Fibroblast of mammary gland (primary cell): Measurements from ENCODE around the gene FBXO45.
A peak's percentile ranks its signal among the peaks of the same experiment; 100 is the strongest.

ENCODE experiments used
- DNase-seq: peaks from one replicate; pipeline ENCODE4 v3.0.0-alpha.2; 2010; ENCODE audit warnings: low read depth
- H3K4me3 ChIP-seq: 2 replicates; pipeline ENCODE4 v1.5.1; 2011; ENCODE audit warnings: low read depth, mild to moderate bottlenecking, low read length, moderate library complexity; ENCODE audit not compliant: control insufficient read depth
- CTCF ChIP-seq: conservative IDR thresholded peaks from 2 replicates; pipeline ENCODE4 v1.5.1; 2011; ENCODE audit warnings: low read depth, low read length, inconsistent platforms; ENCODE audit not compliant: control insufficient read depth, insufficient read depth

The FBXO45 gene

GRCh38 chr3:196572389-196572788 lies 3.9 kb downstream of the FBXO45 start:
- DNase-seq, result no peak
- no peak overlapping the region for H3K4me3 ChIP-seq
- TF ChIP-seq CTCF, result no peak

GRCh38 chr3:196585044-196585757 lies 16.7 kb downstream of the FBXO45 start:
- no peak for TF ChIP-seq CTCF
- DNase-seq, result no peak
- no peak overlapping the region for H3K4me3 ChIP-seq

GRCh38 chr3:196590279-196590678 lies 21.8 kb downstream of the FBXO45 start:
- H3K4me3 ChIP-seq, result no peak overlapping the region
- TF ChIP-seq CTCF, result no peak
- no peak for DNase-seq

GRCh38 chr3:196596355-196596754 lies 27.9 kb downstream of the FBXO45 start:
- DNase-seq, result no peak
- TF ChIP-seq CTCF, result no peak
- no peak overlapping the region for H3K4me3 ChIP-seq

GRCh38 chr3:196597971-196598733 lies 29.7 kb downstream of the FBXO45 start:
- peak; percentile 4 for DNase-seq
- peak overlapping the region; percentile 9 for H3K4me3 ChIP-seq

GRCh38 chr3:196599734-196600128 lies 31.3 kb downstream of the FBXO45 start:
- no peak overlapping the region for H3K4me3 ChIP-seq
- no peak for TF ChIP-seq CTCF
- no peak for DNase-seq

- no peak for TF ChIP-seq CTCF
- no peak overlapping the region for H3K4me3 ChIP-seq
Observed at GRCh38 chr3:196600359-196600758, 31.9 kb downstream of the FBXO45 start.

More at GRCh38 chr3:196600359-196600758, 31.9 kb downstream of the FBXO45 start:
- no peak for DNase-seq
